RCC 7860 (cell line): ENCODE results near the gene RNF115.
"Not testable (repeated sequence)": the region's sequence is repeated elsewhere in the genome, so short reads cannot be mapped to it uniquely, and the experiment has no call there.

Source experiments
- DNase-seq: peaks from one replicate; pipeline ENCODE4 v3.0.0-alpha.2; 2015; ENCODE audit warnings: low spot score
- FAIRE-seq: peaks from 2 replicates; lab custom pipeline; 2012; peaks lifted over from hg19 to GRCh38; lab: Jason Lieb, UNC

Gene RNF115

GRCh38 chr1:145828367-145829026 lies 4.6 kb upstream of the RNF115 start:
- no peak for DNase-seq
- no peak for FAIRE-seq

- no peak for DNase-seq
- no peak for FAIRE-seq
Measured at GRCh38 chr1:145827966-145828365, 4.1 kb upstream of the RNF115 start.

- FAIRE-seq (no peak), DNase-seq (no peak)
Measured at GRCh38 chr1:145826030-145826429, 2.1 kb upstream of the RNF115 start.

GRCh38 chr1:145824499-145824842 lies 576 bp upstream of the RNF115 start:
- FAIRE-seq (no peak), DNase-seq (peak; percentile 11)

- FAIRE-seq, DNase-seq: not testable (repeated sequence)
Measured at GRCh38 chr1:145822779-145823331, 1.0 kb downstream of the RNF115 start.

GRCh38 chr1:145818095-145818494 lies 5.8 kb downstream of the RNF115 start:
- FAIRE-seq = peak; percentile 97
- DNase-seq = peak; percentile 80

- peak; percentile 87 for FAIRE-seq
Measured at GRCh38 chr1:145812977-145813810, 10.7 kb downstream of the RNF115 start.

GRCh38 chr1:145806844-145807243 lies 17.1 kb downstream of the RNF115 start:
- FAIRE-seq = no peak
- no peak for DNase-seq

More at GRCh38 chr1:145812977-145813810, 10.7 kb downstream of the RNF115 start:
- DNase-seq = not testable (repeated sequence)

GRCh38 chr1:145806408-145806807 lies 17.5 kb downstream of the RNF115 start:
- DNase-seq (no peak), FAIRE-seq (no peak)

- FAIRE-seq = no peak
Measured at GRCh38 chr1:145805057-145805456, 18.8 kb downstream of the RNF115 start.

GRCh38 chr1:145804235-145805045 lies 19.5 kb downstream of the RNF115 start:
- DNase-seq (no peak), FAIRE-seq (no peak)

More at GRCh38 chr1:145805057-145805456, 18.8 kb downstream of the RNF115 start:
- DNase-seq = no peak

- no peak for FAIRE-seq
- DNase-seq = no peak
Measured at GRCh38 chr1:145799806-145800205, 24.1 kb downstream of the RNF115 start.

GRCh38 chr1:145796753-145797152 lies 27.1 kb downstream of the RNF115 start:
- no peak for FAIRE-seq
- no peak for DNase-seq

- no peak for DNase-seq
- FAIRE-seq = no peak
Measured at GRCh38 chr1:145795257-145795881, 28.5 kb downstream of the RNF115 start.

- no peak for FAIRE-seq
- DNase-seq = no peak
Measured at GRCh38 chr1:145792484-145792883, 31.4 kb downstream of the RNF115 start.

- not testable (repeated sequence) for FAIRE-seq, DNase-seq
Measured at GRCh38 chr1:145791860-145792259, 32.0 kb downstream of the RNF115 start.

- no peak for DNase-seq
- FAIRE-seq = no peak
Measured at GRCh38 chr1:145788580-145788979, 35.3 kb downstream of the RNF115 start.

GRCh38 chr1:145786271-145786670 lies 37.6 kb downstream of the RNF115 start:
- FAIRE-seq (peak; percentile 59), DNase-seq (no peak)

- FAIRE-seq = no peak
- no peak for DNase-seq
Measured at GRCh38 chr1:145785547-145785946, 38.3 kb downstream of the RNF115 start.

GRCh38 chr1:145784409-145784808 lies 39.5 kb downstream of the RNF115 start:
- DNase-seq (no peak), FAIRE-seq (no peak)
